Measurements from ENCODE around the gene AMN1. TPM values are rescaled to one million over a fixed set of nuclear protein-coding genes. Genes with fewer than 3 reads are reported as not detected.
"Not testable (repeated sequence)": the region's sequence is repeated elsewhere in the genome, so short reads cannot be mapped to it uniquely, and the experiment has no call there.

The AMN1 gene
- total and polyA plus RNA-seq, 5 donors from 2014 or later: 11.2 to 15.3 (median 14.1) TPM

GRCh38 chr12:31682136-31682962 is 46.5 kb downstream of the AMN1 start:
- Histone ChIP-seq H3K36me3 (ENCODE audit: control insufficient read depth, insufficient read depth, low read length) (peaks cover 13% of the 10 kb centered on the region), H3K27ac (ENCODE audit: insufficient read depth, low read length, poor library complexity, severe bottlenecking) (peak overlapping the region; percentile 29), H3K9me3 (ENCODE audit: control insufficient read depth in 2 of 2, low read length in 2 of 2) (peaks cover 12 to 17% of the 10 kb centered on the region in 2 experiments), H3K27me3 (ENCODE audit: control insufficient read depth, insufficient read depth, low read length) (no peaks in the 10 kb centered on the region), H3K4me1 (ENCODE audit: control insufficient read depth, insufficient read depth, low read length, poor library complexity, severe bottlenecking) (no peaks in the 10 kb centered on the region), H3K4me3 (ENCODE audit: low read depth, low read length) (no peak overlapping the region)
- Mint-ChIP-seq H3K27ac (peak overlapping the region; percentile 60 to 86 (median 86)), H3K4me1 (peaks cover 0 to 12% (median 5%) of the 10 kb centered on the region in 4 donors), H3K27me3 (no peaks in the 10 kb centered on the region), H3K9me3 (peaks cover 0 to 21% (median 2%) of the 10 kb centered on the region in 7 donors), H3K4me3 (peak overlapping the region in 2 of 4 donors; percentile 73 to 75), H3K36me3 (peaks cover 32% of the 10 kb centered on the region)
- ATAC-seq (ENCODE audit: low read depth in 2 of 2) (peak; percentile 81 to 83), DNase-seq (peak; percentile 44 to 89 (median 71))

- H3K36me3 Mint-ChIP-seq: peaks cover 42% of the 10 kb centered on the region
- no peak overlapping the region for H3K27ac Mint-ChIP-seq
- ATAC-seq (ENCODE audit: low read depth in 2 of 2): no peak
- H3K4me1 ChIP-seq (ENCODE audit: control insufficient read depth, insufficient read depth, low read length, poor library complexity, severe bottlenecking): no peaks in the 10 kb centered on the region
- H3K27ac ChIP-seq (ENCODE audit: insufficient read depth, low read length, poor library complexity, severe bottlenecking): no peak overlapping the region
- peaks cover 5 to 9% of the 10 kb centered on the region in 2 experiments for H3K9me3 ChIP-seq (ENCODE audit: control insufficient read depth in 2 of 2, low read length in 2 of 2)
- no peak overlapping the region for H3K4me3 ChIP-seq (ENCODE audit: low read depth, low read length)
- DNase-seq: no peak
- H3K36me3 ChIP-seq (ENCODE audit: control insufficient read depth, insufficient read depth, low read length): peaks cover 21% of the 10 kb centered on the region
- no peaks in the 10 kb centered on the region for H3K27me3 ChIP-seq (ENCODE audit: control insufficient read depth, insufficient read depth, low read length)
- H3K4me3 Mint-ChIP-seq: no peak overlapping the region
- H3K27me3 Mint-ChIP-seq: no peaks in the 10 kb centered on the region
- H3K9me3 Mint-ChIP-seq: peaks cover 0 to 6% (median 4%) of the 10 kb centered on the region in 7 donors
- H3K4me1 Mint-ChIP-seq: peaks cover 0 to 5% (median 2%) of the 10 kb centered on the region in 4 donors
These were observed 56.3 kb downstream of the AMN1 start for GRCh38 chr12:31672521-31672920.

- not testable (repeated sequence) for H3K27me3 Mint-ChIP-seq; H3K9me3 ChIP-seq (ENCODE audit: control insufficient read depth in 2 of 2, low read length in 2 of 2); H3K4me1 Mint-ChIP-seq; H3K4me3 Mint-ChIP-seq; H3K4me3 ChIP-seq (ENCODE audit: low read depth, low read length); H3K27me3 ChIP-seq (ENCODE audit: control insufficient read depth, insufficient read depth, low read length); DNase-seq; H3K4me1 ChIP-seq (ENCODE audit: control insufficient read depth, insufficient read depth, low read length, poor library complexity, severe bottlenecking); H3K27ac Mint-ChIP-seq; H3K27ac ChIP-seq (ENCODE audit: insufficient read depth, low read length, poor library complexity, severe bottlenecking); ATAC-seq (ENCODE audit: low read depth in 2 of 2)
- Mint-ChIP-seq H3K36me3 (peaks cover 36% of the 10 kb centered on the region), H3K9me3 (peaks cover 0 to 10% (median 4%) of the 10 kb centered on the region in 7 donors)
- peaks cover 19% of the 10 kb centered on the region for H3K36me3 ChIP-seq (ENCODE audit: control insufficient read depth, insufficient read depth, low read length)
These were observed 59.2 kb downstream of the AMN1 start for GRCh38 chr12:31669582-31669981.

- Histone ChIP-seq H3K36me3 (ENCODE audit: control insufficient read depth, insufficient read depth, low read length) (peaks cover 17% of the 10 kb centered on the region), H3K27me3 (ENCODE audit: control insufficient read depth, insufficient read depth, low read length) (no peaks in the 10 kb centered on the region), H3K27ac (ENCODE audit: insufficient read depth, low read length, poor library complexity, severe bottlenecking) (no peak overlapping the region), H3K4me1 (ENCODE audit: control insufficient read depth, insufficient read depth, low read length, poor library complexity, severe bottlenecking) (no peaks in the 10 kb centered on the region), H3K4me3 (ENCODE audit: low read depth, low read length) (no peak overlapping the region), H3K9me3 (ENCODE audit: control insufficient read depth in 2 of 2, low read length in 2 of 2) (peaks cover 5 to 9% of the 10 kb centered on the region in 2 experiments)
- H3K4me1 Mint-ChIP-seq: peaks cover 0 to 6% (median under 1%) of the 10 kb centered on the region in 4 donors
- H3K9me3 Mint-ChIP-seq: peaks cover 0 to 10% (median 4%) of the 10 kb centered on the region in 7 donors
- ATAC-seq (ENCODE audit: low read depth in 2 of 2) (no peak), DNase-seq (no peak)
- no peak overlapping the region for H3K4me3 Mint-ChIP-seq
- H3K36me3 Mint-ChIP-seq: peaks cover 33% of the 10 kb centered on the region
- no peak overlapping the region for H3K27ac Mint-ChIP-seq
- no peaks in the 10 kb centered on the region for H3K27me3 Mint-ChIP-seq
These were observed 59.8 kb downstream of the AMN1 start for GRCh38 chr12:31669020-31669419.

- ATAC-seq (ENCODE audit: low read depth in 2 of 2): no peak
- H3K9me3 Mint-ChIP-seq: peaks cover 0 to 9% (median 1%) of the 10 kb centered on the region in 7 donors
- no peak overlapping the region for H3K4me3 ChIP-seq (ENCODE audit: low read depth, low read length)
- peaks cover 3% of the 10 kb centered on the region in 2 experiments for H3K9me3 ChIP-seq (ENCODE audit: control insufficient read depth in 2 of 2, low read length in 2 of 2)
- H3K4me3 Mint-ChIP-seq: peak overlapping the region in 1 of 4 donors; percentile 31
- H3K4me1 ChIP-seq (ENCODE audit: control insufficient read depth, insufficient read depth, low read length, poor library complexity, severe bottlenecking): peaks cover 3% of the 10 kb centered on the region
- peaks cover 5 to 21% (median 15%) of the 10 kb centered on the region in 4 donors for H3K4me1 Mint-ChIP-seq
- H3K27me3 Mint-ChIP-seq: no peaks in the 10 kb centered on the region
- DNase-seq: no peak
- H3K27me3 ChIP-seq (ENCODE audit: control insufficient read depth, insufficient read depth, low read length): no peaks in the 10 kb centered on the region
- no peaks in the 10 kb centered on the region for H3K36me3 ChIP-seq (ENCODE audit: control insufficient read depth, insufficient read depth, low read length)
- H3K27ac ChIP-seq (ENCODE audit: insufficient read depth, low read length, poor library complexity, severe bottlenecking): no peak overlapping the region
- peak overlapping the region in 2 of 3 donors; percentile 65 to 87 for H3K27ac Mint-ChIP-seq
- H3K36me3 Mint-ChIP-seq: peaks cover 12% of the 10 kb centered on the region
These were observed 64.8 kb downstream of the AMN1 start for GRCh38 chr12:31664038-31664437.

- no peaks in the 10 kb centered on the region for H3K27me3 ChIP-seq (ENCODE audit: control insufficient read depth, insufficient read depth, low read length)
- H3K4me1 ChIP-seq (ENCODE audit: control insufficient read depth, insufficient read depth, low read length, poor library complexity, severe bottlenecking): peaks cover 6% of the 10 kb centered on the region
- Mint-ChIP-seq H3K36me3 (peaks cover 8% of the 10 kb centered on the region), H3K27ac (peak overlapping the region in 2 of 3 donors; percentile 65 to 87), H3K27me3 (no peaks in the 10 kb centered on the region), H3K4me3 (peak overlapping the region in 1 of 4 donors; percentile 31), H3K9me3 (peaks cover 0 to 5% (median 0%) of the 10 kb centered on the region in 7 donors), H3K4me1 (peaks cover 6 to 23% (median 18%) of the 10 kb centered on the region in 4 donors)
- DNase-seq: no peak
- ATAC-seq (ENCODE audit: low read depth in 2 of 2): no peak
- no peaks in the 10 kb centered on the region for H3K9me3 ChIP-seq (ENCODE audit: control insufficient read depth in 2 of 2, low read length in 2 of 2)
- H3K4me3 ChIP-seq (ENCODE audit: low read depth, low read length): no peak overlapping the region
- no peak overlapping the region for H3K27ac ChIP-seq (ENCODE audit: insufficient read depth, low read length, poor library complexity, severe bottlenecking)
- H3K36me3 ChIP-seq (ENCODE audit: control insufficient read depth, insufficient read depth, low read length): no peaks in the 10 kb centered on the region
These were observed 65.2 kb downstream of the AMN1 start for GRCh38 chr12:31663576-31663975.

GRCh38 chr12:31662176-31662849 is 66.5 kb downstream of the AMN1 start:
- H3K27me3 Mint-ChIP-seq: peaks cover 4% of the 10 kb centered on the region
- H3K36me3 Mint-ChIP-seq: peaks cover 5% of the 10 kb centered on the region
- DNase-seq (peak in 1 of 3 donors; percentile 39), ATAC-seq (ENCODE audit: low read depth in 2 of 2) (no peak)
- H3K4me3 Mint-ChIP-seq: peak overlapping the region in 1 of 4 donors; percentile 48
- no peaks in the 10 kb centered on the region for H3K9me3 ChIP-seq (ENCODE audit: control insufficient read depth in 2 of 2, low read length in 2 of 2)
- peaks cover 0 to 5% (median 0%) of the 10 kb centered on the region in 7 donors for H3K9me3 Mint-ChIP-seq
- H3K36me3 ChIP-seq (ENCODE audit: control insufficient read depth, insufficient read depth, low read length): no peaks in the 10 kb centered on the region
- no peaks in the 10 kb centered on the region for H3K27me3 ChIP-seq (ENCODE audit: control insufficient read depth, insufficient read depth, low read length)
- peak overlapping the region in 1 of 3 donors; percentile 44 for H3K27ac Mint-ChIP-seq
- H3K4me1 ChIP-seq (ENCODE audit: control insufficient read depth, insufficient read depth, low read length, poor library complexity, severe bottlenecking): peaks cover 6% of the 10 kb centered on the region
- H3K4me3 ChIP-seq (ENCODE audit: low read depth, low read length): no peak overlapping the region
- H3K27ac ChIP-seq (ENCODE audit: insufficient read depth, low read length, poor library complexity, severe bottlenecking): no peak overlapping the region
- peaks cover 9 to 27% (median 23%) of the 10 kb centered on the region in 4 donors for H3K4me1 Mint-ChIP-seq
